HG03354 (cell line): ENCODE results near the gene SPEF1.
"Not testable (repeated sequence)": the region's sequence is repeated elsewhere in the genome, so short reads cannot be mapped to it uniquely, and the experiment has no call there.

Experiments
- ATAC-seq: cut with Tn5 transposase; IDR thresholded peaks from one replicate; pipeline ENCODE4 v1.9.1; 2021; ENCODE audit warnings: mild to moderate bottlenecking; ENCODE audit not compliant: unreplicated experiment, poor library complexity, severe bottlenecking

The SPEF1 gene

DNA sequence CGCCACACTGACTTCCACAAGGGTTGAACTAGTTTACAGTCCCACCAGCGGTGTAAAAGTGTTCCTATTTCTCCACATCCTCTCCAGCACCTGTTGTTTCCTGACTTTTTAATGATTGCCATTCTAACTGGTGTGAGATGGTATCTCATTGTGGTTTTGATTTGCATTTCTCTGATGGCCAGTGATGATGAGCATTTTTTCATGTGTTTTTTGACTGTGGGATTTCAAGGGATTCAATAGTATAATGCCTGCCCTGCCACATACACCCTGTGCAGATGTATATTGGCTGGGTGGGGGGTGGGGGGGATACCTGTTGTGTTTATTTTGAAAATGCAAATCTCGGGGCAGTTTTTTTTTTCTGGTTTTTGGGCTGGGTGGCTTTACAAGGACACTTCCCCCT, 12.9 kb upstream of the SPEF1 start:
- ATAC-seq, result not testable (repeated sequence)

DNA sequence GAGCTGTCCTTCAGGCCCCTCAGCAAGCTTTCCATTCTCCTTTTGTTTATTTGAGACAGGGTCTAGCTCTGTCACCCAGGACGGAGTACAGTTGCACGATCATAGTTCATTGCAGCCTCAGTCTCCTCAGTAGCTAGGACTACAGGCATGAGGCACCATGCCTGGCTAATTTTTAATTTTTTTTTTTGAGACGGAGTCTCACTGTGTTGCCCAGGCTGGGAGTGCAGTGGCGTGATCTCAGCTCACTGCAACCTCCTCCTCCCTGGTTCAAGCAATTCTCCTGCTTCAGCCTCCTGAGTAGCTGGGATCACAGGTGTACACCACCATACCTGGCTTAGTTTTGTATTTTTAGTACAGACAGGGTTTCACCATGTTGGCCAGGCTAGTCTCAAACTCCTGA, 8.0 kb upstream of the SPEF1 start:
- not testable (repeated sequence) for ATAC-seq

DNA sequence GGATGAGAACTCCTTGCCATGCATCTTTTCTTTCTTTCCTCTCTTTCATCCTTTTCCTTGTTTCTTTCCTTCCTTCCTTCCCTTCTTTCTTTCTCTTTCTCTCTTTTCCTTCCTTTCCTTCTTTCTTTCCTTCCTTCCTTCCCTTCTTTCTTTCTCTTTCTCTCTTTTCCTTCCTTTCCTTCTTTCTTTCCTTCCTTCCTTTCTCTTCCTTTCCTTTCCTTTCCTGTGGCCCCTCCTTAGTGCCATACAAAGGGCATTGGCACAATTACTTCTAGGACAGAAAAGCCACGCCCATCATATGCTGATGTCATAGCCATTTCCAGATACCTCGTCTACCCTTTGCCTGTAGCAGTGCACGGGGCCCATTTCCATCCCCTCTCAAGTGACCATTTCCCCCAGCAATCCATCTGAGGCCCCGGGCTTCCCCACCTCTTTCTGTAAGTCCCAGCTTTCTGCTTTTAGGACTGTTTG, 7.5 kb upstream of the SPEF1 start:
- no peak for ATAC-seq

DNA sequence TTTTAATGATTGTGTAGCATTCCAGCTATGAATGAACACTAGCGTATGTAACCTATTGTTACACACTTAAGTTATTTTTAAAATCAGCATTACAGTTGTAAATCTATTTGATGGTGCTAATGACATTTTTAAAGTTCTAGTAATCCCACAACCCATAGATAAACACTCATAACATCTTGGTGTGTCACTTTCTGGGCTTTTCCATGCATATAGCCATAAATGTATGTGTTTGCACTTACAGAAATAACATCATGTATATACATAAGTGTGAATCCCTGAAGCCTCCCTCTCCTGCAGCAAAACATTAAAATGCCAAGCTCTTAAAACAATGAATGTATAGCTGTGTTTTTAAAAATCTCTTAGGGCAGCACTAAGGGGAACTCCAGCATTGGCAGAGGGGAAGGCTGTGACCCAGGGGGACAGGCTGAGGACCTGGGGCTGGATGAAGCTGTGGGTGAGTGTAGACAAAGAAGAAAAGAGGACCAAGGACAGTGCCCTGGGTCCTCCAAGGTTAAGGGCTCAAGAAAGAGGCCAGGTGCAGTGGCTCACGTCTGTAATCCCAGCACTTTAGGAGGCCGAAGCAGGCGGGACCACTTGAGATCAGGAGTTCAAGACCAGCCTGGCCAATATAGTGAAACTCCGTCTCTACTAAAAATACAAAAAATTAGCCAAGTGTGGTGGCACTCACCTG, 6.2 kb upstream of the SPEF1 start:
- ATAC-seq, result no peak

DNA sequence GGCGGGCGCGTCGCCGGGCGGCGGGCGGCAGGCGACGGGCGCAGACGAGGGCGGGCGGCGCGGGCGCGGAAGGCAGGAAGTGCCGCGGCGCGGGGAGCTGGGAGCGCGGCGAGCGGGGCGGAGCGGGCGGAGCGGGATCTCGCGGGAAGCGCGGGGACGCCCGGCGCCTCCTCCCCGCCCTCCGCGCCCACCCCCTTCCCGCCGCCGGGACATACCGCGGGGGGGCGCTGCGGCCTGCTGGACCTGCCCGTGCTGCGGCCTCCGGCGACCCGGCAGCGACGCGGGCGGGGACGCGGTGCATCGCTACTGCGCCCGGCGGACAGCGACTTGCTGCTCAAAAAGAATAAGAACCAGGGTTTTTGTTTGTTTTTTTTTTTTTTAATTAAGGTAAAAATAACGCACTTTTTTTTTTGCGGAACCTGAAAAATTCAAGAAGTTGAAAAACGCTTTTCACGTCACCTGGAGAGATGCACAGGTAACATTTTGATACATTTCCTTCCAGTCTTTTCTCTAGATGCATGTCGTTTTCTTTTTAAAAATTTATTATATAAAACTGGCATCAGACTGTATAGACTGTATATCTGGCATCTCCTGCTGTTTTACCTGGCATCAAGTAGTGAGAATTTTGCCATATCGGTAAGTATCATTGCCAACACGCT, 5.5 kb upstream of the SPEF1 start, which contains the start of gene CENPB:
Gene CENPB (minus strand): TSS at position 76 of the 659 bp plus-strand sequence. CDS start 257 bp downstream, outside the sequence.
- ATAC-seq, result peak; percentile 82

DNA sequence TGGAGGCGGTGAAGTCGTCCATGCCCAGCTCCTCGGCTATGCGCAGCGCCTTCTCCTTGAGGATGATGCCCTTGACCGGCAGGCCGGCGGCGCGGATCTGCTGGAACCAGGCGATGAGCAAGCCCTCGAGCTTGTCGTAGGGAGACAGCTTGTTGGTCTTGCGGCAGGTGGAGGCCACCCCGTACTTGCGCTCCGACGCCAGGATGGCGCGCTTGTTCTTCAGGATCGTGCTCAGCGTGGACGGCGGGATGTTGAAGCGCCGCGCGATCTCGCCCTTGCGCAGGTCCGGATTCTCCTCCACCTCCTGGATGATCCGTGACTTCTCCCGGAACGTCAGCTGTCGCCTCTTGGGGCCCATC, 4.9 kb upstream of the SPEF1 start:
- ATAC-seq, result peak; percentile 43

DNA sequence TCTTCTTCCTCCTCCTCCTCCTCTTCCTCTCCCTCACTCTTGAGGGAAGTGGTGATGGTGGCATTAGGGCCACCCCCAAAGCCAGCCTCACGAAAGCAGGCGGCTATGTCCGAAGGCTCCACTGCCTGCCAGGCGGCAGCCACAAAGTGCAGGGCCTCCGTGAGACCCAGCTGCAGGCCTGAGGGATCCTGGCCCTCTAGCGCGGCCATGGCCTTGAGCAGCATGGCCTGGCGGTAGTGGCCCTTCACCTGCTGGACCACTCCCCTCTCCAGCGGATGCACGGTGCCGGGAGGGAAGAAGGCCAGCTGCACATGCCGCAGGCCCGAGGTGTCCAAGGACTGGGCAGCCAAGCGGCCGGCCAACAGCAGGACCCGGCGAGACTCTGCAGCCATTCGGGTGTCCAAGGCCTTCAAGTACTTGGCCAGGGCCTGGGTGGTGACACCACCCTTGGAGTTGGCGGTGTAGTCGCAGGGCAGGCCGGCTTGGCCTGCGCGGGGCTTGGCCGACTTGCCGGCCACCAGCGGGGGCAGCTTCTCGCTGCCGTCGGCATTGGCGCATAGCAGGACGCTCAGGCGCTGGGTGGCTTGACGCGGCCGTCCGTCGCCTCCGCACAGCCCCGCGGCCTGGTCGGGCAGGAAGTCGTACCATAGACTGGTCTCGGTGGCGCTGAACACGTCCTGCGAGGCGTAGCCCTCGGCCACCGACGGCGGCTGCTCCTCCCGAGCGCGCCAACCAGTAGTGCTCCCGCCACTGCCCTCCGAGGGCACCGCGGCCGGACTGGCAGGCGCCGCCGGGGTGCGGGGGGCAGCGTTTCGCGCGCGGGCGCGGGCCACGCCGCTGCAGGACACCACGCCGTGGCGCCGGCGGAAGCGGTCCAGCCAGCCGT, 4.2 kb upstream of the SPEF1 start:
- ATAC-seq, result no peak

DNA sequence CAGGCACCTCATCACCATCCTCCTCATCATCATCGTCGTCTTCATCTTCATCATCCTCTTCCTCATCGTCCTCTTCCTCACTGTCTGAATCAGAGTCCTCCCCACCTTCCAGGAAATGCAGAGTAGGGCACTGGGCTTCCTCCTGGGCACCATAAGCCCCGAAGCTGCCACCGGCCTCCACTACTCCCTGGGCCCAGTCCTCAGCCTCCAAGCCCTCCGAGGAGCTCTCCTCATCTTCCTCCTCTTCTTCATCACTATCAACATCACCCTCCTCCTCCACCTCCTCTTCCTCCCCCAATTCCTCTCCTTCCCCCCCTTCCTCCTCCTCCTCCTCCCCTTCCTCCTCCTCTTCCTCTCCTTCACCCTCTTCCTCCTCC, 3.6 kb upstream of the SPEF1 start:
- ATAC-seq, result no peak

DNA sequence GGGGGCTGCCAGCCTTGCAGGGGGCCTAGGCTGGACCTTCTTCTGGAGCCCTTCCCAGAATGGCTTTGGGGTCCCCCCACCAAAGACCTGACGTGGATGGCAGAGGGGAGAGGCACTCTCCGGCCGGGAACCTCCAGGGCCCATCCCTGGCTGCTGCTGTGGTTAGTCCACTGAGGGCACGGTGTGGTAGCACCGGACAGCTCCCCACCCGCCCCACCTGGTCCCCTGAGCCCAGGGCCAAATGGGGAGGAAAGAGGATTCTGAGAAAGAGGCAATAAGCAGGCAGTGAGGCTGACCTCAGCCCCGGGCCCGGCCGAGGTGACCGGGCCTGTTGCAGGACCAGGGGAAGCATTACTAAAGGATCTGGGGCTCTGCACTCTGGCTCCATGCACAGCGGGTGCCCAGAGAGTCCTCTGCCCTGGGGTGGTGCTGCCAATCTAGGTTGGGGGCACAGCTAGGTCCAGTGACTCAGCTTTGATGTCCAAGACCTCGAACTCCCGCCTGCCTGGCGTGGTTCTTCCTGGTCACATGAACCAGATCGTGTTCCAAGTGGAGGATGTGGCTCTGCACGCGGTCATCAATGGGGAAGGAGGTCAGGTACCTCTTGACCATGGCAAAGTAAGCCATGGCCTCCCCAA, 3.1 kb upstream of the SPEF1 start:
- no peak for ATAC-seq

DNA sequence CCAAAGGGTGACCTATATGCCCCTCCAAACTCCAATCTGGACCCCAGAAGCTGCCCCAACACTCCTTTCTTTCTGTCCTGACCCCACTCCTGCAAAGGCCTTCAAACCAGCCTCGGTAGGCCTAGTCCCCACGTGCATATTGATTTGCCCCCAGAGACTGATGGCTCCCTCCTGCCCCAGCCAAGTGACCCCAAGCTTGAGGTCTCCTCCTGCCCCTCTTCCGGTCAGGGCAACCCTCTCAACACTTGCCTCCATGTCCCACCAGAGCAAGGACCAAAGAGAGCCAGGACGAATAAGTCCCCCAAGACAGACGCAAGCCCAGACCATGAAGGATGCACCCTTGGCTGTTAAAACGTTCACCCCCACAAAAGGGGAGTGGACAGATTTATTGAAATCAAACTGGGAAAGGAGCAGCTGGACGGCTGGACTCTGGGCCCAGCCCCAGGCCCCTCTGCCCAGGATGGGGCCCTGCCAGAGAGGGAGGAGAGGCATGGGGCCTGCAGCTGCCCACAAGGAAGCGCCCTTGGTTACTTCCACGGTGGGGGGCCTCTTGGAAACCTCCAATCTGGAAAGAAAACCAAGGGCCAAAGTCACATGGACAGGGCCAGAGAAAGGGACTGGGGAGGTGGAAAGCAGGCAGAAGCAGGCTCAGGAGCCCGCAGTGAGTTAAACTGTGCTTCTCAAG, 2.4 kb upstream of the SPEF1 start:
- no peak for ATAC-seq

DNA sequence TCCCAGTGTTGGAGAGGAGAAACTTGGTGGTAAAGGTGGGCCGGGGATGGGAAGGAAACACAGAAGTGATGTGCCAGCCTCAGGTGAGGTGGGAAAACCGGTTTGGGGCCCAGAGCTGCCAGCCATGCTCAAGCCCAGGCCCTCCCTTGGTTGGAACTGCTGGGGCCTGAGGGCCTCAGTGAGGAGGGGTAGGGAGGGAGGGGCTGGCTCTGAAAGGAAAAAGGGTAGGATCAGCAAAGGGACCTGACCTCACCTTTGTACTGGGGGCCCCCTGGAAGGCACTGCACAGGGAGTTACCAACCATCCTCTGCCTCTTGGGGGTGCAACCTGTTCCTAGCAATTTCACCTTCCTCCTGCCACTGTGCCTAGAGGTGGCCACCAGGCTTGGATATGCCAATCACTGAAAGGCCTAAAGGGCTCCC, 1.8 kb upstream of the SPEF1 start:
- ATAC-seq, result no peak

DNA sequence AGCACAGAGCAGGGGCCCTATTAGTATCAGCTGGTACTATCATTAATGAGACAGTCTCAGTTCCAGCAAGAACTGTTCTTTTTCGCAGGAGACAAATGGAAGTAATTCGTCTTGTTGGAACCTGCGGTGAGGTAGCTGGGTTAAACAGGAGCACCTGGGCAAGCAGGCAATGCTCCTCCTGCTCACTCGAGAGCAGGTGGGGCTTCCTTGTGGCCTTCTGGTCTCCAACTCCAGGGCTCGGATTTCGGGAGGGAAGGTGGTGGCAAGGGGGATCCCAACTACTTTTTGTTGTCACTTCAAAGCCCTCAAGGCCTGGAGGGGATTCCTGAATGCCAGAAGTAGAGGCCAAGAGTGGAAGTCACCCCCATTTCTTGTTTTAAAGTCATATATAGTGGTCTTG, 1.3 kb upstream of the SPEF1 start:
- ATAC-seq, result no peak

DNA sequence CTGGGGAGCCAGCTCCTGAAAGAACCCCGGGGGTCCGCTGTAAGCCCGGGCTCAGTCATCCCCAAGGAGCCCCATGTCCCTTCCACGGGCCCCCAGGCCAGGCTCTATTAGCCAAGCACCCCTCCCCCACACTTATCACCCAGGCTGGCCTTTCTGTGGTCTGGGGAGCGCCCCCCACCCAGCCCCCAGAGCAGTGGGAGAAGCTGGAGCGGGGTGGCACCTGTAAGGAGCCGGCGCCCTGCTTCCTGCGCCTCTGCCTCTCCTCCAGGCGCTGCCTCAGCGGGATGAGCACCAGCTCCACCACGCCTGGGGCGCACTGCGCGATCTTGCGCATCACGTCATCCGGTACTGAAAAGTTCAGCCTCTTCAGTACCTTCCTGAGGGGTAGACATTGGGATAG, 2.3 kb downstream of the SPEF1 start:
- no peak for ATAC-seq

DNA sequence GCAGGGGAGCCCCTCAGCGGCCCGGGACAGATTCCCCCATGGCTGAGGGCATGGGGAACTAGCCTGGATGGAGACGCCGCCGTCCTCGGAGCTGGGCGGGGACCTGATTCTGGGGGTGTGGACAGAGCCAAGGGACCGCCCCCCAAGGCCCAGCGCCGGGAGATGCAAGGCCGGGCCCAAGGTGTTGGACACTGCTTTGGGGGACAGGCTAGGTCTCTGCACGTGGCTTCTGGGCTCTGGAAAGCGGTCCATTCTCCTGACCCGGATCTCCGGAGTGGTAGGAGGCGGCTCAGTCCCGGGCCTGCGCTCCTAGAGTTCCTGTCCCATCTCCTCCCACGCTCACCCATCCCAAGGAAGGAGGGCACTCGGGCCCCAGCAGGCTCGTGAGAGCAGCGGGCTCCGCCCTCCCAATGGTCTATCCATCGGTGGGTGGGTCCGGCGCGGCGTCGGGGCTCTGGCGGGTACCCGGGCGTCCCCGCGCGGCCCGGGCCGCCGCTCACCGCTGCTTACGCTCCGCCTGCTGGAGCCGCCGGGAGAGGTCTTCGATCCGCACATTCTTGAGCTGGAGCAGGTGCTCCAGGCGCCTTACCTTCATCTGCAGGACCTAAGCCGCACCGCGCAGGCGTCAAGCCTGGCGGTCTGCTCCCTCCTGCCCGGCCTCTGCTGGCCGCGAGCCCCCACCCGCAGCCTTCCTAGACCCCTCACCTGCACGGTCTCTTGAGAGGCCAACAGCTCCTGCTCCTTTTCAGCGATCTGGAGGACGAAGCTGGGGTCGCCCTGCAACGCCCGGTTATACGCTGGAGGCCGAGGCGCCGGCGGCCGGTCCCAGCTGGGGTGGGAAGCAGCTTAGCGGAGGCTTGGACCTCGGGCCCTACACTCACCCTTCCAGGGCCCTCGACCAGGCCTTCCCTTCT, 3.3 kb downstream of the SPEF1 start:
- no peak for ATAC-seq

DNA sequence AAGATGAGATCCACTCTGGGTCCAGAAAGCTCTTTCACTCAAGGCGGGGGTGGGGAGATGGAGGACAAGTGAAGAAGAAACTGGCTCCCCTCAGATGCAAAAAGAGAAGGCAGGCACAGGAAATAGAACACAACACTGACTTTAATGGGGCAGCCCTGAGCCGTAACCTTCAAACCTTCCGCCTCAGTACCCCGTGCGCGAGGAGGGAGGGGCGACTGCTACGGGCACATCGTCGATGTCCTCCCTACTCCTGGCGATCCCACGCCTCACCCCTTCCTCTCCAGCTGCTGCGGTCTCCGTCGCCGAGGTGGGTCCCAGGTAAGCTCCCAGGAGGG, 3.9 kb downstream of the SPEF1 start:
- ATAC-seq, result no peak

DNA sequence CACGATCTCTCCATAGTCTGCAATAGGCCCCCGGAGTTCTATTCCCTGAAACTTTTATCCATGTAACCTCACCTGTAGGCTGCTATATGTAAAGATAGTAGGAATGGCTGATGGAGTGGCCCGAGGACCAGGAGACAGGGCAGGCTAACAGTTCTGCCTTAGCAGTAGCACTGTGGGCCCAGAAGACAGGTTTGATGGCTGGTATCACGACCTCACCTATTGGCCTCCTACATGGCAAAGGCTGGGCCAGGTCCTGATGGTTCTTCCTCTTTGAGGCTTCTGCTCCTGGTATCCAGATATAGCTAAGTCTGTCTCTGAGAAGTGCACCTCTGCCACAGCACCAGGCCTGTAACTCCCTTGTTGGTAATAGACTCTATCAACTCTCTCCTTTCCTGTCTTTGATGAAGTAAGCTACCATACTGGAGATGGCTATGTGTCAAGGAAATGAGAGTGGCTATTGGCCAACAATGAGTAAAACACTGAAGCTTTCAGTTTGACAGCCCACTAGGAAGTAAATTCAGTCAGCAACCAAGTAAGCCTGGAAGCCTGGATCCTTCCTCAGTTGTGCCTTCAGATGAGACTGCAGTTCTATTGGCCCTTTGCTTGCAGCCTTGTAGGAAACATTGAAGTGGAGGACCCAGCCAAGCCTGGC, 5.7 kb downstream of the SPEF1 start:
- ATAC-seq, result no peak

DNA sequence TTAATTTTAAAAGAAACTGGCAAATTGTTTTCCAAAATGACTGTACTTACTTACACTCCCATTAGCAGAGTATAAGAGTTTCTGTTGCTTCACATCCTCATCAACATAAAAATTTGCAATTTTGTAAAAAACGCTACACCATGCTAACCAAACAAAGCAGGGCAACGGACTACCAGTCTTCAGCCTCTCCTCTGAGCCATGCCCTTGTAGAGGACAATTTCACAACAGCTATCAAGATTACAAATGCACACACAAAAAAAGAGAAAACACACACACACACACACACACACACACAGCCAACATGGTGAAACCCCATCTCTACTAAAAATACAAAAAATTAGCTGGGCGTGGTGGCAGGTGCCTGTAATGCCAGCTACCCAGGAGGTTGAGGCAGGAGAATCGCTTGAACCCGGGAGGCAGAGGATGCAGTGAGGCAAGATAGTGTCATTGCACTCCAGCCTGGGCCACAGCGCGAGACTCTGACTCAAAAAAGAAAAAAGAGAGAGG, 9.6 kb downstream of the SPEF1 start:
- ATAC-seq, result no peak
